Body of pancreas (tissue), 4 donors: Measurements from ENCODE around the gene AGPS. TPM values are rescaled to one million over a fixed set of nuclear protein-coding genes. Genes with fewer than 3 reads are reported as not detected.

Experiments used
- ATAC-seq: fragments of 150-250 bp; one replicate; pipeline ENCODE4 v1.9.1; 2016
- DNase-seq, 4 donors: peaks; one replicate each; pipeline ENCODE4 v3.0.0-alpha.2; 2019
- H3K27ac ChIP-seq, 4 donors: fragments of 200-600 bp; sonication (generic); 1 replicate in 3 of 4; 2 replicates in 1 of 4; pipeline versions ENCODE4 v1.5.1 to v1.6.1; 2016 to 2019; ENCODE audit warnings: mild to moderate bottlenecking in 1 of 4, mixed read lengths in 1 of 4, moderate library complexity in 1 of 4
- H3K27me3 ChIP-seq, 2 donors: fragments of 200-600 bp; sonication (generic); one replicate each; pipeline ENCODE4 v1.6.0; 2016; ENCODE audit warnings: mild to moderate bottlenecking in 1 of 2
- H3K36me3 ChIP-seq, 2 donors: fragments of 200-600 bp; sonication (generic); replicated peaks in 1 of 2; 2 replicates each; pipeline ENCODE4 v1.5.1; 2016; ENCODE audit warnings: low read depth in 2 of 2; ENCODE audit not compliant: insufficient read depth in 1 of 2
- H3K4me1 ChIP-seq: fragments of 200-600 bp; sonication (generic); one replicate; pipeline ENCODE4 v1.6.0; 2016
- H3K4me3 ChIP-seq, 2 donors: fragments of 200-600 bp; sonication (generic); 1 replicate in 1 of 2; 2 replicates in 1 of 2; pipeline ENCODE4 v1.5.1; 2016 to 2019
- H3K9me3 ChIP-seq, 3 donors: fragments of 200-600 bp; sonication (generic); 1 replicate in 2 of 3; 2 replicates in 1 of 3; pipeline ENCODE4 v1.5.1; 2016
- CTCF ChIP-seq, 7 experiments: fragments of 450-650 bp in 4 of 7; fragments of 200-600 bp in 3 of 7; sonication (generic) in 3 of 7; IDR thresholded peaks; one replicate each; pipeline ENCODE4 v1.5.1; 2016 to 2019; ENCODE audit warnings: antibody characterized with exemption in 7 of 7
- POLR2A ChIP-seq, 3 donors: fragments of 450-650 bp; IDR thresholded peaks; one replicate each; pipeline ENCODE4 v1.6.1; 2016; ENCODE audit warnings: antibody characterized with exemption in 3 of 3, mild to moderate bottlenecking in 2 of 3
- WGBS, 2 donors: methylation state at CpG; one replicate each; pipeline ENCODE4 v1.1.5; 2017; 5-methylcytosine and 5-hydroxymethylcytosine counted together
- intact Hi-C: fragments of 100-400 bp; cut with DNase I; formaldehyde crosslinking; loops from one replicate; pipeline ENCODE4 v1.15.1; 2023
- total RNA-seq, 2 donors: library from RNA; depleted of rRNA; stranded (reverse); fragments of >200 nt; gene quantifications; one replicate each; pipeline ENCODE4 v1.1.0, GENCODE V29; 2016

The AGPS gene
- total RNA-seq, 2 donors from 2014 or later = 18.4 to 57.7 TPM

GRCh38 chr2:177531706-177532105 lies 139.1 kb downstream of the AGPS start:
- 97% methylated on average over 5 of the region's 5 CpGs for WGBS, 2 donors
- TF ChIP-seq POLR2A (IDR thresholded peaks at IDR 0.05) = no peak
- TF ChIP-seq CTCF (IDR thresholded peaks at IDR 0.05) = no peak
- intact Hi-C loops = no loop called here
- no peak for DNase-seq
- H3K9me3 ChIP-seq = no peaks in the 10 kb centered on the region
- no peaks in the 10 kb centered on the region for H3K27me3 ChIP-seq
- H3K4me3 ChIP-seq = no peak overlapping the region
- H3K36me3 ChIP-seq = no peaks in the 10 kb centered on the region
- peaks cover 10% of the 10 kb centered on the region for H3K4me1 ChIP-seq
- no peak for ATAC-seq
- H3K27ac ChIP-seq = no peak overlapping the region

- no peaks in the 10 kb centered on the region for H3K9me3 ChIP-seq
- WGBS, 2 donors = 92 to 100% methylated on average over 1 of the region's 1 CpG
- ATAC-seq = no peak
- H3K27ac ChIP-seq = no peak overlapping the region
- peaks cover 10% of the 10 kb centered on the region for H3K4me1 ChIP-seq
- intact Hi-C loops = no loop called here
- DNase-seq = no peak
- TF ChIP-seq POLR2A (IDR thresholded peaks at IDR 0.05) (no peak), CTCF (IDR thresholded peaks at IDR 0.05) (no peak)
- no peaks in the 10 kb centered on the region for H3K36me3 ChIP-seq
- no peaks in the 10 kb centered on the region for H3K27me3 ChIP-seq
- H3K4me3 ChIP-seq = no peak overlapping the region
Measured at GRCh38 chr2:177532567-177532966, 140.0 kb downstream of the AGPS start.

GRCh38 chr2:177533253-177533652 lies 140.7 kb downstream of the AGPS start:
- Histone ChIP-seq H3K27ac (no peak overlapping the region), H3K4me3 (no peak overlapping the region), H3K9me3 (no peaks in the 10 kb centered on the region), H3K27me3 (no peaks in the 10 kb centered on the region), H3K4me1 (peaks cover 10% of the 10 kb centered on the region), H3K36me3 (no peaks in the 10 kb centered on the region)
- no peak for DNase-seq
- no peak for ATAC-seq
- no peak for TF ChIP-seq CTCF (IDR thresholded peaks at IDR 0.05)
- TF ChIP-seq POLR2A (IDR thresholded peaks at IDR 0.05) = no peak
- intact Hi-C loops = no loop called here

- Histone ChIP-seq H3K9me3 (no peaks in the 10 kb centered on the region), H3K27ac (no peak overlapping the region), H3K4me3 (no peak overlapping the region), H3K27me3 (no peaks in the 10 kb centered on the region), H3K36me3 (no peaks in the 10 kb centered on the region), H3K4me1 (peaks cover 10% of the 10 kb centered on the region)
- TF ChIP-seq POLR2A (IDR thresholded peaks at IDR 0.05) = no peak
- TF ChIP-seq CTCF (IDR thresholded peaks at IDR 0.05) = no peak
- DNase-seq (no peak), ATAC-seq (no peak)
- intact Hi-C loops = no loop called here
Measured at GRCh38 chr2:177535000-177535399, 142.4 kb downstream of the AGPS start.

GRCh38 chr2:177535958-177536504 lies 143.5 kb downstream of the AGPS start:
- TF ChIP-seq POLR2A (IDR thresholded peaks at IDR 0.05) (no peak), CTCF (IDR thresholded peaks at IDR 0.05) (no peak)
- Histone ChIP-seq H3K36me3 (no peaks in the 10 kb centered on the region), H3K27me3 (no peaks in the 10 kb centered on the region), H3K9me3 (no peaks in the 10 kb centered on the region), H3K4me1 (peaks cover 2% of the 10 kb centered on the region), H3K27ac (no peak overlapping the region), H3K4me3 (no peak overlapping the region)
- ATAC-seq (no peak), DNase-seq (no peak)
- intact Hi-C loops = no loop called here
- 91% methylated on average over 3 of the region's 3 CpGs for WGBS, 2 donors
